Mesenchymal stem cell (in vitro differentiated cells and primary cell): ENCODE data around the gene TCEANC.
"Not testable (repeated sequence)": the region's sequence is repeated elsewhere in the genome, so short reads cannot be mapped to it uniquely, and the experiment has no call there.

Source experiments
- DNase-seq: peaks from one replicate; pipeline ENCODE4 v3.0.0-alpha.2; 2013
- H2AFZ ChIP-seq: one replicate; pipeline ENCODE4 v1.6.1; 2013; ENCODE audit warnings: low read depth, mild to moderate bottlenecking, control low read depth, inconsistent platforms, low read length, moderate library complexity
- H2AK5ac ChIP-seq: 2 replicates; pipeline ENCODE4 v1.6.1; 2013; ENCODE audit warnings: low read length, moderate library complexity, mild to moderate bottlenecking, inconsistent platforms; ENCODE audit not compliant: severe bottlenecking
- H2BK120ac ChIP-seq: one replicate; pipeline ENCODE4 v1.6.1; 2013; ENCODE audit warnings: low read depth, mild to moderate bottlenecking, inconsistent platforms, low read length, moderate library complexity
- H2BK12ac ChIP-seq, 2 experiments: one replicate each; pipeline ENCODE4 v1.6.1; 2013; ENCODE audit warnings: inconsistent platforms in 2 of 2, low read length in 2 of 2, mild to moderate bottlenecking in 2 of 2, moderate library complexity in 2 of 2, control low read depth in 1 of 2
- H2BK15ac ChIP-seq: one replicate; pipeline ENCODE4 v1.6.1; 2013; ENCODE audit warnings: mild to moderate bottlenecking, low read depth, inconsistent platforms; ENCODE audit not compliant: poor library complexity, severe bottlenecking
- H2BK5ac ChIP-seq: 2 replicates; pipeline ENCODE4 v1.6.1; 2013; ENCODE audit warnings: low read depth, mild to moderate bottlenecking, low read length, control low read depth, inconsistent platforms; ENCODE audit not compliant: poor library complexity, severe bottlenecking
- H3K14ac ChIP-seq, 2 experiments: one replicate each; pipeline ENCODE4 v1.6.1; 2013; ENCODE audit warnings: inconsistent platforms in 2 of 2, low read length in 2 of 2, control low read depth in 1 of 2, mild to moderate bottlenecking in 1 of 2, moderate library complexity in 1 of 2
- H3K18ac ChIP-seq, 2 experiments: one replicate each; pipeline ENCODE4 v1.6.1; 2013; ENCODE audit warnings: inconsistent platforms in 2 of 2, low read length in 2 of 2, control low read depth in 1 of 2, low read depth in 1 of 2, mild to moderate bottlenecking in 1 of 2
- H3K23ac ChIP-seq, 2 experiments: one replicate each; pipeline ENCODE4 v1.6.1; 2013; ENCODE audit warnings: inconsistent platforms in 2 of 2, low read length in 2 of 2, mild to moderate bottlenecking in 2 of 2, moderate library complexity in 2 of 2, control low read depth in 1 of 2
- H3K27ac ChIP-seq: 2 replicates; pipeline ENCODE4 v1.5.1; 2013; ENCODE audit warnings: mild to moderate bottlenecking, moderate library complexity, low read length, control low read depth, inconsistent platforms; ENCODE audit not compliant: poor library complexity, severe bottlenecking
- H3K27me3 ChIP-seq, 2 experiments: 2 replicates each; pipeline versions ENCODE4 v1.6.1 to v1.7.0; 2013; ENCODE audit warnings: low read length in 2 of 2, mild to moderate bottlenecking in 2 of 2, moderate library complexity in 2 of 2, control low read depth in 1 of 2, inconsistent platforms in 1 of 2; ENCODE audit not compliant: control insufficient read depth in 1 of 2, insufficient read depth in 1 of 2
- H3K36me3 ChIP-seq, 2 experiments: 2 replicates each; pipeline versions ENCODE4 v1.6.1 to v1.7.0; 2013; ENCODE audit warnings: low read length in 2 of 2, control low read depth in 1 of 2, inconsistent platforms in 1 of 2, low read depth in 1 of 2, mild to moderate bottlenecking in 1 of 2; ENCODE audit not compliant: insufficient read depth in 2 of 2, control insufficient read depth in 1 of 2
- H3K4ac ChIP-seq, 2 experiments: one replicate each; pipeline ENCODE4 v1.6.1; 2013; ENCODE audit warnings: inconsistent platforms in 2 of 2, low read length in 2 of 2, mild to moderate bottlenecking in 2 of 2, moderate library complexity in 2 of 2, control low read depth in 1 of 2, low read depth in 1 of 2
- H3K4me1 ChIP-seq: 2 replicates; pipeline ENCODE4 v1.6.1; 2013; ENCODE audit warnings: low read depth, low read length, control low read depth; ENCODE audit not compliant: control insufficient read depth, insufficient read depth
- H3K4me2 ChIP-seq: 2 replicates; pipeline ENCODE4 v1.6.1; 2013; ENCODE audit warnings: low read length, mild to moderate bottlenecking, inconsistent platforms; ENCODE audit not compliant: poor library complexity, severe bottlenecking
- H3K4me3 ChIP-seq, 2 experiments: 2 replicates each; pipeline versions ENCODE4 v1.5.1 to v1.7.0; 2013; ENCODE audit warnings: low read length in 2 of 2, mild to moderate bottlenecking in 2 of 2, control low read depth in 1 of 2, low read depth in 1 of 2; ENCODE audit not compliant: insufficient read depth in 1 of 2
- H3K79me1 ChIP-seq: replicated peaks from 2 replicates; pipeline ENCODE4 v1.6.1; 2013; ENCODE audit warnings: mild to moderate bottlenecking, control low read depth, low read length, inconsistent platforms; ENCODE audit not compliant: poor library complexity, severe bottlenecking
- H3K9ac ChIP-seq: 2 replicates; pipeline ENCODE4 v1.7.0; 2013; ENCODE audit warnings: mild to moderate bottlenecking, low read length, moderate library complexity
- H3K9me3 ChIP-seq: 2 replicates; pipeline ENCODE4 v1.7.0; 2013; ENCODE audit warnings: mild to moderate bottlenecking, low read length; ENCODE audit not compliant: control insufficient read depth
- H4K8ac ChIP-seq: one replicate; pipeline ENCODE4 v1.6.1; 2013; ENCODE audit warnings: inconsistent platforms, mild to moderate bottlenecking, low read length, moderate library complexity
- H4K91ac ChIP-seq: one replicate; pipeline ENCODE4 v1.6.1; 2013; ENCODE audit warnings: mild to moderate bottlenecking, low read length, inconsistent platforms
- WGBS: methylation state at CpG from one replicate; pipeline ENCODE4 v1.1.7; 2013; ENCODE audit warnings: mixed read lengths; 5-methylcytosine and 5-hydroxymethylcytosine counted together

TCEANC gene

GRCh38 chrX:13670197-13670596 is 17.3 kb downstream of the TCEANC start:
- Histone ChIP-seq H3K9me3 (peaks cover 5% of the 10 kb centered on the region), H3K14ac (no peak overlapping the region), H3K4ac (no peak overlapping the region), H2BK15ac (no peak overlapping the region), H4K8ac (no peak overlapping the region), H3K36me3 (no peaks in the 10 kb centered on the region), H2AFZ (no peak overlapping the region), H3K4me2 (no peak overlapping the region), H2AK5ac (no peak overlapping the region), H3K4me1 (peaks cover 1% of the 10 kb centered on the region), H3K27ac (no peak overlapping the region), H2BK5ac (no peak overlapping the region), H3K4me3 (no peak overlapping the region), H3K23ac (no peak overlapping the region), H3K79me1 (no peaks in the 10 kb centered on the region), H4K91ac (no peak overlapping the region), H3K9ac (no peak overlapping the region), H3K18ac (no peak overlapping the region), H3K27me3 (peaks cover 0 to 35% of the 10 kb centered on the region in 2 experiments), H2BK12ac (no peak overlapping the region), H2BK120ac (no peak overlapping the region)
- WGBS: 88% methylated on average over 5 of the region's 5 CpGs
- no peak for DNase-seq

DNA sequence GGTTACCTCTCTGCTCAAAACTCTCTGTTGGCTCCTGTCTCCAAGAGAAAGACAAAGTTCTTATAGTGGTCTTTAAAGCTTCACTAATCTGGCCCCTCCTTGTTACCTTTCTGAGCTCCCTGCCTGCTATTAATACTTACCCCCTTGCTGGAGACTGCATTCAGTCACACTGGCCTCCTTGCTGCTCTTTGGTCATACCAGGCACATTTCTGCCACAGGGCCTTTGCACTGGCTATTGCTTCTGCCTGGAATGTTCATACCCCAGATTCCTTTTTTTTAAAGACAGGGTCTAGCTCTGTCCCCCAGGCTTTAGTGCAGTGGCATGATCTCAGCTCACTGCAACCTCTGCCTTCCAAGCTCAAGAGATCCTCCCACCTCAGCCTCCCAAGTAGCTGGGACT is 20.1 kb downstream of the TCEANC start:
- H3K14ac ChIP-seq: no peak overlapping the region
- no peak overlapping the region for H2BK5ac ChIP-seq
- no peak overlapping the region for H3K18ac ChIP-seq
- no peak overlapping the region for H3K4ac ChIP-seq
- no peaks in the 10 kb centered on the region for H3K79me1 ChIP-seq
- no peaks in the 10 kb centered on the region for H3K36me3 ChIP-seq
- no peaks in the 10 kb centered on the region for H3K4me1 ChIP-seq
- no peak overlapping the region for H4K91ac ChIP-seq
- H3K23ac ChIP-seq: no peak overlapping the region
- H2AK5ac ChIP-seq: no peak overlapping the region
- H3K4me2 ChIP-seq: no peak overlapping the region
- no peak overlapping the region for H3K4me3 ChIP-seq
- no peak overlapping the region for H2BK12ac ChIP-seq
- H3K9me3 ChIP-seq: peaks cover 5% of the 10 kb centered on the region
- no peak overlapping the region for H2BK120ac ChIP-seq
- peaks cover 0 to 27% of the 10 kb centered on the region in 2 experiments for H3K27me3 ChIP-seq
- H2BK15ac ChIP-seq: no peak overlapping the region
- H2AFZ ChIP-seq: no peak overlapping the region
- no peak overlapping the region for H3K9ac ChIP-seq
- no peak for DNase-seq
- H4K8ac ChIP-seq: no peak overlapping the region
- no peak overlapping the region for H3K27ac ChIP-seq

GRCh38 chrX:13676885-13677284 is 23.9 kb downstream of the TCEANC start:
- H3K27ac ChIP-seq: no peak overlapping the region
- H4K8ac ChIP-seq: no peak overlapping the region
- no peak for DNase-seq
- H4K91ac ChIP-seq: no peak overlapping the region
- no peak overlapping the region for H3K9ac ChIP-seq
- H3K23ac ChIP-seq: no peak overlapping the region
- H2AFZ ChIP-seq: no peak overlapping the region
- peaks cover 0 to 19% of the 10 kb centered on the region in 2 experiments for H3K27me3 ChIP-seq
- H3K9me3 ChIP-seq: no peaks in the 10 kb centered on the region
- H2AK5ac ChIP-seq: no peak overlapping the region
- H2BK15ac ChIP-seq: no peak overlapping the region
- no peak overlapping the region for H3K4me2 ChIP-seq
- no peak overlapping the region for H2BK120ac ChIP-seq
- no peak overlapping the region for H2BK5ac ChIP-seq
- H3K79me1 ChIP-seq: no peaks in the 10 kb centered on the region
- H3K14ac ChIP-seq: no peak overlapping the region
- no peak overlapping the region for H3K4me3 ChIP-seq
- H3K4me1 ChIP-seq: no peaks in the 10 kb centered on the region
- no peak overlapping the region for H2BK12ac ChIP-seq
- H3K18ac ChIP-seq: no peak overlapping the region
- H3K4ac ChIP-seq: no peak overlapping the region
- no peaks in the 10 kb centered on the region for H3K36me3 ChIP-seq

GRCh38 chrX:13679700-13680099 is 26.8 kb downstream of the TCEANC start:
- not testable (repeated sequence) for DNase-seq, H4K8ac ChIP-seq, H2BK12ac ChIP-seq, H3K9ac ChIP-seq, H2AFZ ChIP-seq, H3K14ac ChIP-seq, H2BK15ac ChIP-seq, H3K36me3 ChIP-seq, H3K4me3 ChIP-seq, H2BK120ac ChIP-seq, H3K4me1 ChIP-seq, H2AK5ac ChIP-seq, H3K4me2 ChIP-seq, H2BK5ac ChIP-seq, H3K9me3 ChIP-seq, H3K79me1 ChIP-seq, H3K4ac ChIP-seq, H3K18ac ChIP-seq, H3K23ac ChIP-seq, H3K27ac ChIP-seq, H4K91ac ChIP-seq
- 100% methylated on average over 2 of the region's 4 CpGs for WGBS
- H3K27me3 ChIP-seq: peaks cover 0 to 22% of the 10 kb centered on the region in 2 experiments
